HuH-7 (cell line): ENCODE data around the gene TMEM132D.
"Not testable (repeated sequence)": the region's sequence is repeated elsewhere in the genome, so short reads cannot be mapped to it uniquely, and the experiment has no call there.

Experiments
- DNase-seq: peaks from one replicate; pipeline ENCODE4 v3.0.0; 2011; ENCODE audit warnings: low spot score

The TMEM132D gene

DNA sequence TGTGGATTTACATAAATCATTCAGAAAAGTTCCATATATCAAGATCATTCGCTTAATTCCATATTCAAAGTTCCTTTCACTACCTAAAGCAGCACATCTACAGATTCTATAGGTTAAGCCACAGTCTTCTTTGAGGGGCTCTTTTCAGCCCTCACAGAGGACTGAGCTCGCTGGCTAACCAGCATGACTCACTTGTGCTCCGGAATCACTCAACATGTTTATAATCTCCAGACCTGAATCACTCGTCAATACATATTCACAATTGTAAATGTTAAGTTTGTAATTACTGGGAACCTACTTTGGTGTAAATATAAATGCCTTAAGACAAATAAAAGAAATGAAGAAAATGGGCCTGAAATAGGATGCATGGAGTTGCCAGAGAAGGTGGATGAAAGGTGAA lies 315.7 kb downstream of the TMEM132D start:
- no peak for DNase-seq

DNA sequence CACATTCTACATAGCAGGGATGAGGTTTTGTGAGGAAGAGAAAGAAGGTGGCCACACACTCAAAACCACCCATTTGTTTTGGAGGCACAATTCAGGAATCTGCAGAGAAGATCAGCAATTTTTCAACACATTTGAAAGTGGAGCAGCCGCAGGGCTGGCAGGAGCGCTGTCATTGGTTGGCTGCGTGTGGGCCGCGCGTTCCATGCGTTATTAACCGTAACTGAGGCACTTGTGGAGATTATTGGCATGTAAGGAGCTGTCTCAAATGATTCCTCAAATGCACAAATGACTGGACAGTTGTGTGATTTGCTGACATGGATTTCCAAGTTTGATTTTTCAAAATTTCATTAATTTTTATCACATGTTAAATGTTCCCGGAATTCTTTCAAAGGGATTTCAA lies 318.5 kb downstream of the TMEM132D start:
- DNase-seq: no peak

DNA sequence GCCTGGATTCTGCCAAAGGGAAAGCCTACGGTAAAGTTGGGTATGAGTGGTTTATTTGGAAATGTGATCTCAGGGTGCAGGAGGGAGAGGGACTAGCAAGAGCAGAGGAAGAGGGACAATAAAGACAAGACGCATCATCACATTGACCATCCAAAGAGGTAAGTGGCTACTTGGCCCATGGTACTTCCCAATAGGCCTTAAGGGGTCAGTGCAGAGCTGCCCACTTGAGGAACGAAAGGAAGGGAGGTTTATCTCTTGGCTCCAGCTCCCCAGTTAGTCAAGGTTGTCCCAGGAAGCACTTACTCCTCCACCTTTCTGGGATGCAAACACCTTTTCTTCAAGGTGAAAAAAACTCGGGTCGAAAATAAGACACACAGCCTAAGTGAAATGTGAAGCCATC lies 323.9 kb downstream of the TMEM132D start:
- DNase-seq: no peak

DNA sequence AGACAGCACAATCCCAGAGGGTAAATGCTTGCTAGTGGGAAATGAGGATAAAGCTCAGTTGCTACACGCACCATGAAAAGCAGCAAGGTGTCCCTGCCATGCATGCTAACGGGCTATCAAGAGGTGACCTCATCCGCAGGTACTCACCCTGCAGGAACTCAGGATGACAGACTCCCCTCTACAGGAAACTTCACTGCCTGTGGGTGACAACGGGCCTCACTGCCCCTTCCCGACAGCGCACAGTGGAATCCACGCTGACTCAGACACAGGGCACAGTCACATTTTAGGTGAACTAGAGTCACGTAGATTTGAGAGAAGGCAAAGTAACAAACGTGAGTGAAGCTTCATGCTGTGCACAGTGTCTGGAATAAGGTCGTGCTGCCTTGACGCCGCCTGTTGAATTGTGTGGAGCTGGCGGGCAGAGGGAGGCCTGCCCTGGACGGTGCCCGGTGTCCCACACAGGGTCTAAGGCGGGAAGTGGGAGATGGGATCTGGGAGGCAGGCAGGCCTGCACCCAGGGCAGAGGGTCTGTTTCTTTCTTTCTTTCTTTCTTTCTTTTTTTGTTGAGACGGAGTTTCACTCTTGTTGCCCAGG lies 331.8 kb downstream of the TMEM132D start:
- no peak for DNase-seq

DNA sequence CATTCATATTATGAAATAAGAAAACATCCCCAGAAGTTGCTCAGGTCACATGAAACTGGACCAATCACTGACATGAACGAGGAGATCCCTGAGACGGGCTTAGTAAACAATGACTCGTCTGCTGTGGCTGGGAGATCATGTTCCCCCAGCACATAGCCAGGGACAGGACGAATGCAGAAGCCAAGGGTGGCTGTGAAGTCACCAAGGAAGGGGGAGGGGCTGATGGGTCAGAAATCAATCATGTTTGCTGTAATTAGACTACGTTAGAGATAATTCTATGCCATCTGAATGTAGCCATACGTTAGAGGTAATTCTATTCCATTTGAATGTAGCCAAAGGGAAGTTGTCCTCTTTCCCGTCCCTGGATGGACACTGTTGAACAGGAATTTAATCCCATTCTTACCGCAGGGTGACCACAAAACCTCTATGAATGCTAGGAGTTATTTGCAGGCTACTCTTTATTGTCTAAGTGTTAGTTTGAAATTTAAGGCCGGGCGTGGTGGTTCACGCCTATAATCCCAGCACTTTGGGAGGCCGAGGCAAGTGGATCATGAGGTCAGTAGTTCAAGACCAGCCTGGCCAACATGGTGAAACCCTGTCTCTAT lies 332.9 kb downstream of the TMEM132D start:
- no peak for DNase-seq

DNA sequence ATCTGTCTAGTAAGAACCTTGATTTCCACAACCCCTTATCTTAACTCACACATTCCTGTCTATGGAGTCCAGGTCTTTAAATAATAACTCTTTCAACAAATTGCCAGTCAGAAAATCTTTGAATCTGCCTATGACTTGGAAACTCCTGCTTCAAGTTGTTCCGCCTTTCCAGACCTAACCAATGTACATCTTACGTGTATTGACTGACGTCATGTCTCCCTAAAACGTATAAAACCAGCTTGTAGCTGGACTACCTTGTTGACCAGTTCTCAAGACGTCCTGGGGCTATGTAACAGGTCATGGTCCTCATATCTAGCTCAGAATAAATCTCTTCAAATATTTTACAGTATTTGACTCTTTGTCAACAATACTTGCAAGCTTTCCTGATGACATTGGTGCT lies 337.0 kb downstream of the TMEM132D start:
- no peak for DNase-seq

DNA sequence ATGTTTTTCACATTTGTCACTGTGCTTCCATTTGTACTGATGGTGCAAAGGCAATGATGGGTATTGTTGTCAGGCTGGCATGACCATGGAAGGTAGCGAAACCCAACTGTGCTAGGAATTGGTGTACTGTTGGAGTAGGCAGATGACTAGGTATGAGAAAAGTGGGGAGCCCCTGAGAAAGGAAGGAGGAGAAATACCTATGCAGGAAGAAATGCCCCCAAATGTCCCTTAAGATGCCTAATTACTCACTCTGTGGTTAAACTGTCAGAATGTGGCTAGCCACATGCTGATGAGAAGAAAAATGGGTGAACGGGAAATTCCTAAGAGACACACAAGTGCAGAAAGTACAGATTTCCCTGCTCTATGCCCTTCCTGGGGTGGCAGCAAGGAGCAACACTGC lies 339.1 kb downstream of the TMEM132D start:
- no peak for DNase-seq

DNA sequence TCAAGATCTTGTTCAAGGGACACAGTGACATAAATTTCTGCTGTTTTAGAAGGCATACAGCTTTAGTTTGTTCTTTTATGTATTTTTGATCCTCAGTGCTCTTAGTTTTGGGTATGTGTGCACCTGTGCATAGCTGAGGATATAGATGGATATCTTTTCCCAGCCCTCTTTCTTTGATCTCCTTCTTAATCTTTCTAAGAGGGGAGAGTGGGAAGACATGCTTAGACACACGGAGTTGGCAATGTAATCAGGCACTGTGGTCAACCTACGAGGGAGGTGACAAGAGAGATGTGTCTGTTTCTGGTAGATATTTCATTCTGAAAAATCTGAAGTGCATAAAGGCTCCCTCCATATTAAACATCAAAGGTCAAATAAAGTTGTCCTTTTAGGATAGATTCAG lies 340.6 kb downstream of the TMEM132D start:
- no peak for DNase-seq

DNA sequence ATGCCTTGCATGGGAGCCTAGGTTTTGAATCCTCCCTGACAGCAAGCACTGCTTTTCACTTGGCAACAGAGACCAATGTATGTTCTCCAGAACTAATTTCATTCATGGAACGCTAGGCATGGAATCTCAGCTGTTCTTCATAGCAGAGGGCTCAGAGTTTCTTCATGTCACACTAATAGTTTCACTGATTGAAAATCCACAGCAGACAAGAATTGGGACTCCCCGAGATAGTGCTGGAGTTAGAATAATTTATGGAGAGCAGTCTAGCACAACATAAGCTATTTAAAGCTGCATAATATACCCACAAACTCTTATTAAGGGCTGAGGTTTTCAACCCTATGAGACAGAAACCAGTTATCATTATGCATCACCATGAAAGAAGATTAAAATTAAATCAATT lies 342.5 kb downstream of the TMEM132D start:
- DNase-seq: no peak

DNA sequence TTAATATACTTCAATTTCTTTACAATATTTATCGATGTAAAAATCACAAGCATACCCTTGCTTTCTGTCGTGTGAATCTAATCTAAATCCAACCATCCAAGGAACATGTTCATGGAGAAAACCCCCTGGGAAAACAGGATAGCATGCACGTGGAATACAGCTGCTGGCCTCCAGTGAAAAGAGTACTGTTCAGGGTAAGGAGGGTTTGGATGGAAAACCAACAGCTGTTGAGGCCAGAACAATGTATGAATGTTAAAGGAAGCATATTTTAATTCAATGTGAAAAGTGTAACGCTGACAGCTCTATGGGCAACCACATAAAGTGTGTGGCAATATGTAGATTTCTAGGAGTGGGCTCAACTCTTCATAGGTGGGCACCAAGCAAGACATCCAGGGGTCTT lies 344.0 kb downstream of the TMEM132D start:
- DNase-seq: no peak

DNA sequence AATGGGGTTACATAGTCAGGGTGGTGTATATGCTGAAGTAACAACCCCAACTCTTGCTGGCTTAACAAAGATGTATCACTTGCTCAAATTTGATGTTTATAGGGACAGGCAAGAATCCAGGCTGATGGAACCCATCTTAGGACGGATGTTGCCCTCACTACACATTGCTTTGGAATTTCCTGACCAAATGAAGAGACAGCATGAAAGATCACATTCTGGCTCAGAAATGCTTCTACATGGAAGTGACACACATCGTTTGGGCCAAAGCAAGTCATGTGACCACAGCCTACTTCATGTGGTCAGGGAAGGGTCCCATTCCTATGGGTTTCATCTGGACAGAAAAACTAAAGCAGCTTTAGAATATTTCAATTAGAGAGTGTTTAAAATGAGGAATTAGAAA lies 345.8 kb downstream of the TMEM132D start:
- DNase-seq: no peak

DNA sequence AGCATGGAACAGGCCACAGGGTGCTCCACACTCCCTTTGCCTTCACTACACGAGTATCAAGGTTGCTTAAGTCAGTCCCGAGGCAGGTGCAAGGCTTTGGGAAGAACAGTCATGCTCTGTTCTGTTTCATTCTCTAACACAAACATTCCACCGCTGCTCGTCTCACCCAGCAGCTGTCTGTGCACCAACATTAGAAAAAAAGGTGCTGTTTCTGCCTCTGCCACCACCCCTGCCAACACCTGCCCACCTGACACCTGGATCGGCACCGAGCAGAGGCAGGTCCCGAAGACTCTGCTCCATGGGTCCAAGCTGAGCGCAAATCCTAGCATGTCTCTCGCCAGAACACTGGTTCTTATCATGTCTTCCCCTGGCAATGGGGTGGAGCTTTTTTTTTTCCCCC lies 347.7 kb downstream of the TMEM132D start:
- no peak for DNase-seq

DNA sequence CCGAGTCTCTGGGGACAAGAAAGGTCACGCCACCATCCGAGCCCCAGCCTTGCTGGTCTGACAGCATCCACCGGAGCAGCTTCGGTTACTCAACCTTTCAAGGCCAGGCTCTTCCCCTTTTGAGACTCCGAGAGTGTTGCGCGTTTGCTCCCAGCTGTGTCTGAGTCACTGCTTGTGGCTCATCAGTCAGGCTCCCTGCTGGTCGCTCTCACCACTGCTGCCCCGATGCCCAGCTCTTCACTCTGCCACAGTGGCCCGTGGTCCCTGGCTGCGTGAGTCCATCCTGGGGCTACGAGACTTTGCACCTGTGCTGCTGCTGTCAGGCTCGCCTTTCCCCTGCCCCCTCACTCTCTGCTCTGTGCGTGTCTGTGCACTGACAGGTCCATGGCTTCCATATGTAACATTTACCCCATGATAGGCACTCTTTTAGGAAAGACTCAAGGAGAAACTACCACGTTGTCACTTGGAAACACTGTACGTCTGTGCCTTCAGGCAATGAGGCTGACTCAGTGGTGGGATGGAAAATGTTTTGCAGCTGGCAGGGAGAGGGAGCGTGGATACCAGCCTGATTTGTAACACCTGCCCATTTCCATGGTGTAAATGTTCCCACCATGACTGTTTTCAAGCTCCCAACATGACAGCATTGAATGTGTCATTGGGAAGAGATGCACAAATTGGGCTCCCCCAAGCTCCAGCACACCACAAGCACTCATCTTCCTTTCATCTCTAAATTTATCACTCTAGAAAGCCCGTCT lies 350.7 kb downstream of the TMEM132D start:
- no peak for DNase-seq

DNA sequence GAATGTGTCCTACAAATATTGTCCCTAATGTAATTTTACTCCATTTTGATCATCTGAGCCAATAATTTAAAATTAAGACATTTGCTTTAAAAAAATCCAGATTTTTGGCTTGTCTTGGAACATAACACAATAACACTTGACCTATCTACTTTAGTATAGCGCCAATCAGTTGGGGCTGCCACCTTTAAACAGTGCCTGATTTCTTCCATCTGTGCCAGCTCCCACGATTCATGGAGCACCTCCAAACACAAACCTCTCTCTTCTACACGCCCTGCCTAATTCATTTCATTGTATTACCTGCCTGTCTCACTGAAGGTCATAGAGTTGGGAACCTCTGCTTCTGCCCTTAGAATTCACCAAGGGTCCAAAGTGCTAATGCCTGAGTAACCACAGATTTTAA lies 352.4 kb downstream of the TMEM132D start:
- no peak for DNase-seq

DNA sequence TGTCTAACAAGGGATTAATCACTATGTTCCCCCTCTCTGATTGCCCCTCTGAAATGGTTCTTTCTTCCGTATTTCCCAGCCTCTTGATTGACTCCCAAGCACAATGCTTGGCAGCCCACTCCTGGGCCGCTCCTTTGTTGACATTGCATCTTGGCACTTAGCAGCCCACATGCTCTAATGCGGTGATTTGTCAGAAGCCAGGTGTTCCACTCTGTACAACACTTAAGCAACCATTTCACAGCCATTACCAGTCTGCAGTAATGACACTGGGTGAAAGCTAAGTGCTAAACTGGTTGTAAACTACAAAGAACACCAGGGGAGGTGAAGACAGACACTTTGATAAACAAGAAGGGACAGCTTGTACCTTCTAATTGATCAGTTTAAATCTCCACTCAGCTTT lies 353.5 kb downstream of the TMEM132D start:
- no peak for DNase-seq

DNA sequence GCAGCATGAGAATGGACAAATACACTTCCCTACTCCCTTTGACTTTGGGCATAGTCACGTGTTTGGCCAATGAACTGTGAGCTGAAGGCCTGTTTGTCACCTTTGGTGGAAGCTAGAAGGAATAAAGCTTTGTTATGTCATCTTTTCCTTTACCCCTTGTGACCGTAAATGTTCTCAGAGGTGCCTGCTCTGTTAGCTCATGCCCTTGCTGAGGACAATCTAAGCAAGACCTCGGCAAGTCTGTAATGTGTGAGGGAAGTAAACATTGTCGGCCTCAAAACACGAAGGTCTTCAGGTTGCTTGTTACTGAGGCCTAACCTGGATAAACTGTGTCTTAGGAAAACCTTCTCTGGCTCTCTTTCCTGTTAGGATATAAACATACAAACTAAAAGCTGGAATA lies 354.2 kb downstream of the TMEM132D start:
- DNase-seq: no peak

DNA sequence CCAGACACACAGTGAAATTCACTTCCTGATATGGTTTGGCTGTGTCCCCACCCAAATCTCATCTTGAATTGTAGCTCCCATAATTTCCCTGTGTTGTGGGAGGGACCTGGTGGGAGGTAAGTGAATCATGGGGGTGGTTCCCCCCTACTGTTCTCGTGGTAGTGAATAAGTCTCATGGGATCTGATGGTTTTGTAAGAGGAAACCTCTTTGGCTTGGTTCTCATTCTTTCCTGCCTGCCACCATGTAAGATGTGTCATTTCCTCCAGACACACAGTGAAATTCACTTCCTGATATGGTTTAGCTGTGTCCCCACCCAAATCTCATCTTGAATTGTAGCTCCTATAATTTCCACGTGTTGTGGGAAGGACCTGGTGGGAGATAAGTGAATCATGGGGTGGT lies 354.8 kb downstream of the TMEM132D start:
- not testable (repeated sequence) for DNase-seq

DNA sequence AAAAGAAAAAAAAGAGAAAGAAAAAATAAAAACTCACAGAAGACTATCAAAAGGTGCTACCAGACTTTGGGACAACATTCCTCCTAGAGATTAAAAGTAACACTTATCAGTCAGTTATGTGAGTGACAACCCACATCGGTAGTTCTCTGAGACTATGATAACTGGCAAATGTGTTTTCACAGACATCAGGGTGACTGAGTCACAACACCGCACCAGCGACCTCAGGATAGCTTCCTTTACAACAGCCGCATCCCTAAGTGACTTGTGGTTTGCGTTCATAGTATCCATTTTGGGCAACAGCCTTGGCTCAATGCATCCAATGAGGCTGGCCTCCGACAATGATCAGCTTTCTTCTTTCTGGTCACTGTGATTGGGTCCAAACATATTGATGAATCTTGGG lies 359.1 kb downstream of the TMEM132D start:
- no peak for DNase-seq

DNA sequence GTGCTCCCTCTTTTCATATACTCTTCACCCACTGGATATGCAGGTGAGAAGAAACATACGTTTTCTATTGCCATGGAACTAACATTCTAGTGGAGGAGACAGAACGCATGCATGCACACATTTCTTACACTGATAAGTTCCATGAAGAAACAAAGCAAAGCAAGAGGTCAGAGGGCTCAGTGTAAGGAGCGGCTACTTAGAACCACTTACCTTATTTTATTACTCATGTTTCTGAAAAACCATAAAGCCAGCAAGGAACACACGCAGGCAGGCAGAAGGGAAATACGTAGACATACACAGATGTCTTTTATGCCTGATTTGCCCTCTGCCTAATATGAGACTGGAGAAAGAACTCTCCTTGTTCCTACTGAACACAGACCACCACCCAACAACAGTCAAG lies 362.9 kb downstream of the TMEM132D start:
- no peak for DNase-seq

DNA sequence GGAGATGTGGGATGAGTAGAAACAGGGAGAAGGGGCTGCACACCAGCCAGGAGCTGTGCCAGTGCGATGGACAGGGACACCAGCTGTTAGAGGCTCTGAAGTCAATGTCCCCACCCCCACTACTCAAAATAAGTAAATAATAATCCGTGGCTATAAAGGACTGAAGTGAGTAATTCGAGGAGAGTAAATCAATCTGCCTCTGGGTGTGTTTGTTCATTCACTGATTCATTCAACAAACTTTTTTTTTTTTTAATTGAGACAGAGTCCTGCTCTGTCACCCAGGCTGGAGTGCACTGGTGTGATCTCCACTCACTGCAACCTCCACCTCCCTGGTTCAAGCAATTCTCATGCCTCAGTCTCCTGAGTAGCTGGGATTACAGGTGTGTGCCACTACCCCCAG lies 363.6 kb downstream of the TMEM132D start:
- no peak for DNase-seq

DNA sequence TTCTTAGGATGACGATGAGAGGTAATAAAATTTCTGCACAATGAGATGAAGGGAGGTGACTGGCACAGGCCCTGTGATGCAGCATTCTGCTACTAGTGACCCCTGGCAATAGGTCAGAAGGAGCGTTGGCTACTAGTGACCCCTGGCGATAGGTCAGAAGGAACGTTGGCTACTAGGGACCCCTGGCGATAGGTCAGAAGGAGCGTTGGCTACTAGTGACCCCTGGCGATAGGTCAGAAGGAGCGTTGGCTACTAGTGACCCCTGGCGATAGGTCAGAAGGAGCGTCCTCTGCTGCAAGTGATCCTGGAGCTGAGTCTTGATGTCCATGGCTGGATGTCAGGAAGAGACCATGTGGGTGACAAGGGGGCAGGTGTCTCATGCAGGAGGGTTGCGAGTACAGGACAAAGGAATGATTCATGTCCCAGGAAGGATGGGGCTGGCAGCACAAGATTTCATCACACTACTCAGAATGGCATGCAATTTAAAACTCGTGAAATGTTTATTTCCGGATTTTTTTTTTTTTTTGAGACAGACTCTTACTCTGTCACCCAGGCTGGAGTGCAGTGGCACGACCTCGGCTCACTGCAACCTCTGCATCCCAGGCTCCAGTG lies 365.0 kb downstream of the TMEM132D start:
- DNase-seq: not testable (repeated sequence)

DNA sequence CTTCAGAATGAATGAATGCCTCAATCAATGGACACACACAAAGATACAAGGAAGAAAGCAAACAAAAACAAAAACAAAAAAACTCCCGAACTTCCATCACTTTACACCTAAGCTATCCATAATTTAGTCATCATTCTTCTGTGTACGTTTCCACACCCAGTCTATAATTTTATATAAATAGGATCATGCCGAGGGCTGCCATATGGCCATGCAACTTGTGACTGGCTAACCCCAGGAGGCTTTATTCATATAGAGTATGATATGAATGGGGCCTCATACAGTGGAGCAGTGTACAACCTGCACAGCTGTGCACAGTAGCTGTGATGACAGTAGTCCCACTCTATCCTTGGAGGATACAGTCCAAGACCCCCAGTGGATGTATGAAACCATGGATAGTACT lies 365.7 kb downstream of the TMEM132D start:
- DNase-seq: no peak
